Upper lobe of left lung (tissue), 6 donors: Measurements from ENCODE around the gene EHD4. TPM values are rescaled to one million over a fixed set of nuclear protein-coding genes. Genes with fewer than 3 reads are reported as not detected.
A peak's percentile ranks its signal among the peaks of the same experiment; 100 is the strongest.

Source experiments
- ATAC-seq, 2 donors: fragments of 200-7000 bp; cut with Tn5 transposase; one replicate each; pipeline ENCODE4 v1.9.1; 2022; ENCODE audit warnings: mild to moderate bottlenecking in 2 of 2, moderate library complexity in 2 of 2; ENCODE audit not compliant: low FRiP score in 2 of 2
- DNase-seq, 2 donors: peaks; one replicate each; pipeline ENCODE4 v3.0.0-alpha.2; 2019 to 2020
- H3K27ac ChIP-seq, 4 donors: fragments of 200-600 bp; sonication (generic); one replicate each; pipeline ENCODE4 v1.5.1; 2016 to 2019
- H3K27me3 ChIP-seq, 4 donors: fragments of 200-600 bp; sonication (generic); one replicate each; pipeline ENCODE4 v1.5.1; 2017 to 2019
- H3K36me3 ChIP-seq, 4 donors: fragments of 200-600 bp; sonication (generic); one replicate each; pipeline ENCODE4 v1.5.1; 2016 to 2019
- H3K4me1 ChIP-seq, 4 donors: fragments of 200-600 bp; sonication (generic); one replicate each; pipeline ENCODE4 v1.5.1; 2018 to 2019
- H3K4me3 ChIP-seq, 4 donors: fragments of 200-600 bp; sonication (generic); one replicate each; pipeline ENCODE4 v1.5.1; 2017 to 2019; ENCODE audit warnings: mild to moderate bottlenecking in 2 of 4, moderate library complexity in 1 of 4
- H3K9me3 ChIP-seq, 4 donors: fragments of 200-600 bp; sonication (generic); one replicate each; pipeline ENCODE4 v1.5.1; 2018 to 2019
- EP300 ChIP-seq, 4 donors: sonication (generic); formaldehyde crosslinking; IDR thresholded peaks; one replicate each; pipeline ENCODE4 v1.5.1; 2017; ENCODE audit warnings: antibody characterized with exemption in 4 of 4, control low read depth in 2 of 4
- POLR2A ChIP-seq, 4 donors: fragments of 450-650 bp; IDR thresholded peaks; one replicate each; pipeline ENCODE4 v1.5.1; 2016 to 2017; ENCODE audit warnings: antibody characterized with exemption in 4 of 4, mild to moderate bottlenecking in 2 of 4
- POLR2AphosphoS5 ChIP-seq, 2 donors: sonication (generic); formaldehyde crosslinking; IDR thresholded peaks; one replicate each; pipeline ENCODE4 v1.5.1; 2017; ENCODE audit warnings: antibody characterized with exemption in 2 of 2
- WGBS, 2 donors: methylation state at CpG; one replicate each; pipeline ENCODE4 v1.1.5; 2017 to 2018; 5-methylcytosine and 5-hydroxymethylcytosine counted together
- total RNA-seq, 6 donors: library from RNA; depleted of rRNA in 4 of 6; stranded (reverse); fragments of >200 nt in 4 of 6; gene quantifications; one replicate each; pipeline versions ENCODE4 v1.1.0 to v1.2.1, GENCODE V29; 2016 to 2021
- TF ChIP-seq, protein P1 (sequence below), 6 experiments: fragments of 450-650 bp in 4 of 6; fragments of 200-600 bp in 2 of 6; sonication (generic) in 2 of 6; IDR thresholded peaks; one replicate each; pipeline ENCODE4 v1.5.1; 2016 to 2019; ENCODE audit warnings: antibody characterized with exemption in 6 of 6
- donor health status: DM: no; HTN: no; CAD: no; lungs with moderate emphysema.
- donor health status: DM: no; HTN: yes; CAD: no; lungs with severe emphysema.

Gene EHD4
- total RNA-seq, 6 donors from 2014 or later: 23.0 to 46.4 (median 31.5) TPM

GRCh38 chr15:41856716-41857115, 115.6 kb downstream of the EHD4 start:
- Histone ChIP-seq H3K9me3 (no peaks in the 10 kb centered on the region), H3K36me3 (no peaks in the 10 kb centered on the region), H3K4me3 (no peak overlapping the region), H3K4me1 (peaks cover 0 to 20% (median 11%) of the 10 kb centered on the region in 4 donors), H3K27me3 (no peaks in the 10 kb centered on the region), H3K27ac (no peak overlapping the region)
- TF ChIP-seq POLR2AphosphoS5 (IDR thresholded peaks at IDR 0.05) (no peak), POLR2A (IDR thresholded peaks at IDR 0.05) (no peak), EP300 (IDR thresholded peaks at IDR 0.05) (no peak)
- TF ChIP-seq, protein P1, sequence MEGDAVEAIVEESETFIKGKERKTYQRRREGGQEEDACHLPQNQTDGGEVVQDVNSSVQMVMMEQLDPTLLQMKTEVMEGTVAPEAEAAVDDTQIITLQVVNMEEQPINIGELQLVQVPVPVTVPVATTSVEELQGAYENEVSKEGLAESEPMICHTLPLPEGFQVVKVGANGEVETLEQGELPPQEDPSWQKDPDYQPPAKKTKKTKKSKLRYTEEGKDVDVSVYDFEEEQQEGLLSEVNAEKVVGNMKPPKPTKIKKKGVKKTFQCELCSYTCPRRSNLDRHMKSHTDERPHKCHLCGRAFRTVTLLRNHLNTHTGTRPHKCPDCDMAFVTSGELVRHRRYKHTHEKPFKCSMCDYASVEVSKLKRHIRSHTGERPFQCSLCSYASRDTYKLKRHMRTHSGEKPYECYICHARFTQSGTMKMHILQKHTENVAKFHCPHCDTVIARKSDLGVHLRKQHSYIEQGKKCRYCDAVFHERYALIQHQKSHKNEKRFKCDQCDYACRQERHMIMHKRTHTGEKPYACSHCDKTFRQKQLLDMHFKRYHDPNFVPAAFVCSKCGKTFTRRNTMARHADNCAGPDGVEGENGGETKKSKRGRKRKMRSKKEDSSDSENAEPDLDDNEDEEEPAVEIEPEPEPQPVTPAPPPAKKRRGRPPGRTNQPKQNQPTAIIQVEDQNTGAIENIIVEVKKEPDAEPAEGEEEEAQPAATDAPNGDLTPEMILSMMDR (IDR thresholded peaks at IDR 0.05): no peak
- ATAC-seq (no peak), DNase-seq (peak in 1 of 2 donors; percentile 62)
- WGBS, 2 donors: 94 to 100% methylated on average over 1 to 9 of the region's 12 CpGs

GRCh38 chr15:41856262-41856661, 116.1 kb downstream of the EHD4 start:
- Histone ChIP-seq H3K4me1 (peaks cover 0 to 25% (median 13%) of the 10 kb centered on the region in 4 donors), H3K36me3 (no peaks in the 10 kb centered on the region), H3K4me3 (no peak overlapping the region), H3K27me3 (no peaks in the 10 kb centered on the region), H3K9me3 (no peaks in the 10 kb centered on the region), H3K27ac (no peak overlapping the region)
- no peak for ATAC-seq
- no peak for TF ChIP-seq EP300 (IDR thresholded peaks at IDR 0.05)
- TF ChIP-seq, protein P1 (IDR thresholded peaks at IDR 0.05): no peak
- no peak for TF ChIP-seq POLR2AphosphoS5 (IDR thresholded peaks at IDR 0.05)
- no peak for TF ChIP-seq POLR2A (IDR thresholded peaks at IDR 0.05)
- peak in 1 of 2 donors; percentile 79 for DNase-seq
- WGBS, 2 donors: 85 to 91% methylated on average over 2 to 17 of the region's 17 CpGs

DNA sequence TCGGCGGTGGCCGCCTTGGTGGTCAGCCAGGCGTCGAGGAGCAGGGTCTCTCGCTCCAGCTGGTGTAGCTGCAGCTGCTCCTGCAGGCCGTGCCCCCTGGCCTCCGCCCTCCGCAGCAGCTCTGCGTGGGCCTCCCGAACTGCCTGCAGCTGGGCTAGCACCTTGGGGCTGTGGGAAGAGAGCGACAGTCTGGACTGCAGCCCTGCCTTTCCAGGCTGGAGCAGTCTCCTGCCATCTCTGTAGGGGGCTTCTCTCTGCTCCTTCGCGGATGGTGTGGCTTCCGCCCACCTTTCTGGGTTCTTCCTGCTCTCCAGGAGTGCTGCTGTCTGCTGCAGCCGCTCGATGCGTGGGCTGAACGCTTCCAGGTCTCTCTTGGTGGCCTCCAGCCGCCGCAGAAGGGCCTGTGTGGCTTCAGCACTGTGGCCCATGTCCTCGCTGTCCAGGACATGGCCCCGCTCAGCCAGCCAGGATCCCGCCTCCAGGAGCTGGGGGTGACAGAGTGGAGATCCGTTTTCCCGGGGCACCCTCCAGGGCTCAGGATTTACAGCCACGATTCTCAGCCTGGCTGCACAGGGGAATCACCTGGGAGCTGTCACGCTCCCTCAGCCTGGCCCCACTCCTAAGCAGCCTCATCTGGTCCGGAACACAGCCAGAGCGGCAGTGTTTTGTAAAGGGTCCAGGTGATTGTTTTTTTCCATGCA, 116.9 kb downstream of the EHD4 start:
- H3K4me3 ChIP-seq: no peak overlapping the region
- H3K27me3 ChIP-seq: no peaks in the 10 kb centered on the region
- H3K36me3 ChIP-seq: no peaks in the 10 kb centered on the region
- H3K4me1 ChIP-seq: peaks cover 6 to 31% (median 19%) of the 10 kb centered on the region in 4 donors
- no peaks in the 10 kb centered on the region for H3K9me3 ChIP-seq
- 82 to 92% methylated on average over 10 to 24 of the region's 30 CpGs for WGBS, 2 donors
- H3K27ac ChIP-seq: no peak overlapping the region
- TF ChIP-seq EP300 (IDR thresholded peaks at IDR 0.05): no peak
- ATAC-seq (no peak), DNase-seq (peak in 1 of 2 donors; percentile 76)

DNA sequence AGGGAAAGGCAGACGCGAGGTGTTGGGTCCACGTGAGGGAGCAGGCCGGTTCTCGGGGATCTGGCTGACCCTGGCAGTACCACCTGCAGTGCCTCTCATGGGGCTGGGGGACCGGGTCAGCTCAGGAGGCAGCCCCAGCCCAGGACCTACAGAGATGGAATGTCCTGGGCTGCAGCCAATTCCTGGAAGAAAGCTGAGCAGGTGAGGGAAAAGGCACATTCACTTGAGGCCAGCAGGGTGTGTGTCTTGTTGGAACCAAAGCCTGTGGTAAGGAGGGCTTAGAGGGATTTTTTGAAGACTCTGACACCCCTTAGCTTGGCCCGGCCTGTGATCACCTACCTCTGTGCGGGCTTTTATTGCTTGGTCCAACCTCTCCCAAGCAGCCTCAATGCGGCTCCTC, 117.9 kb downstream of the EHD4 start:
- 86 to 92% methylated on average over 5 to 9 of the region's 9 CpGs for WGBS, 2 donors
- DNase-seq (peak in 1 of 2 donors; percentile 38), ATAC-seq (no peak)
- no peaks in the 10 kb centered on the region for H3K36me3 ChIP-seq
- H3K4me3 ChIP-seq: no peak overlapping the region
- peaks cover 5 to 40% (median 19%) of the 10 kb centered on the region in 4 donors for H3K4me1 ChIP-seq
- no peaks in the 10 kb centered on the region for H3K27me3 ChIP-seq
- TF ChIP-seq POLR2AphosphoS5 (IDR thresholded peaks at IDR 0.05) (no peak), EP300 (IDR thresholded peaks at IDR 0.05) (no peak), POLR2A (IDR thresholded peaks at IDR 0.05) (no peak)
- TF ChIP-seq, protein P1 (IDR thresholded peaks at IDR 0.05): no peak
- no peak overlapping the region for H3K27ac ChIP-seq
- no peaks in the 10 kb centered on the region for H3K9me3 ChIP-seq

DNA sequence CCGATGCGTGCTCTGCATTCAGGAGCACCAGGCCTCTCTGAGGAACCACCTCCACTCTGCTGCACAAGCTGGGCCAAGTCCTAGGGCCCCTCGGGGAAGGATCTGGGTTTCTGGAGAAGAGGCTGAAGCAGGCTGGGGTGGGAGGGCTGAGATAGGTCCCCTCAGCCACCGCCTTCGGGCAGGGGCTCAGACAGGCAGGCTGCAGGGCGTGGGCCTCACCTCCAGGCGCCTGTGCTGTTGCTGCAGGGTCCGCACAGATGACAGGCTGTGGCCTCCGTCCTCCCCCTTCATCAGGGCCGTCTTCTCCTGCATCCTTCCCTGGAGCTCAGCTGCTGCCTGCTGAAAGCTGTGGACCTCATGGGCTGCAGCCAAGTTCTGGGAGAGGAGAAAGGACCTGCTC, 118.5 kb downstream of the EHD4 start:
- peak in 1 of 2 donors; percentile 55 for DNase-seq
- no peak for TF ChIP-seq EP300 (IDR thresholded peaks at IDR 0.05)
- H3K9me3 ChIP-seq: no peaks in the 10 kb centered on the region
- H3K4me1 ChIP-seq: peaks cover 5 to 40% (median 20%) of the 10 kb centered on the region in 4 donors
- WGBS, 2 donors: 80 to 87% methylated on average over 1 to 10 of the region's 10 CpGs
- H3K27me3 ChIP-seq: no peaks in the 10 kb centered on the region
- H3K36me3 ChIP-seq: peaks cover 0 to 3% (median 0%) of the 10 kb centered on the region in 4 donors
- no peak overlapping the region for H3K27ac ChIP-seq
- ATAC-seq: no peak
- no peak overlapping the region for H3K4me3 ChIP-seq
